Endometrium (tissue), 2 donors: ENCODE measurements around the gene HLX.
A peak's percentile ranks its signal among the peaks of the same experiment; 100 is the strongest.

ENCODE experiments used
- FAIRE-seq: peaks from 2 replicates; lab custom pipeline; 2012; peaks lifted over from hg19 to GRCh38; lab: Jason Lieb, UNC
- donor health status: control.
- donor health status: control.

HLX gene, protein sequence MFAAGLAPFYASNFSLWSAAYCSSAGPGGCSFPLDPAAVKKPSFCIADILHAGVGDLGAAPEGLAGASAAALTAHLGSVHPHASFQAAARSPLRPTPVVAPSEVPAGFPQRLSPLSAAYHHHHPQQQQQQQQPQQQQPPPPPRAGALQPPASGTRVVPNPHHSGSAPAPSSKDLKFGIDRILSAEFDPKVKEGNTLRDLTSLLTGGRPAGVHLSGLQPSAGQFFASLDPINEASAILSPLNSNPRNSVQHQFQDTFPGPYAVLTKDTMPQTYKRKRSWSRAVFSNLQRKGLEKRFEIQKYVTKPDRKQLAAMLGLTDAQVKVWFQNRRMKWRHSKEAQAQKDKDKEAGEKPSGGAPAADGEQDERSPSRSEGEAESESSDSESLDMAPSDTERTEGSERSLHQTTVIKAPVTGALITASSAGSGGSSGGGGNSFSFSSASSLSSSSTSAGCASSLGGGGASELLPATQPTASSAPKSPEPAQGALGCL

DNA sequence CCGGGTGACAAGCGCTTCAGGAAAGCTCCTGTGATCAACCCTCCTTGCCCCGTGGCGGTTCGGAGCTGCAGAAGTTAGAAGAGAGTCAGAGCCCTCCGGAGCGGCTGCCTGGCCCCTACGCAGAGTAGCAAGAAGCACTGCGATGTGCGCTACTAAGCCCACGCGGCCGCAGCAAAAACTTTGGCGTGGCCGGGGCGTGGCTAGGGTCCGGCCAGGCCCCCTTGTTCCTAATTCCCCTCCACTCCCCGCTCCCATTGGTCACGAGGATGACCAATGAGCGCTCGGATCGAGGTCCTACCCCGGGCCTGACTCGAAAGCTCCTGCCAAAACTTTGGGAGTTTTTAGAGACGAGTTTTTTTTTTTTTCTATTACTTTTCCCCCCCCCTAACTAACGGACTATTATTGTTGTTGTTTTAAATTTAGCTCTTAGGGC lies at the start of gene HLX:
Gene HLX (plus strand): TSS at position 368 of the 433 bp plus-strand sequence. CDS start 415 bp downstream, outside the sequence.
- peak; percentile 39 for FAIRE-seq

DNA sequence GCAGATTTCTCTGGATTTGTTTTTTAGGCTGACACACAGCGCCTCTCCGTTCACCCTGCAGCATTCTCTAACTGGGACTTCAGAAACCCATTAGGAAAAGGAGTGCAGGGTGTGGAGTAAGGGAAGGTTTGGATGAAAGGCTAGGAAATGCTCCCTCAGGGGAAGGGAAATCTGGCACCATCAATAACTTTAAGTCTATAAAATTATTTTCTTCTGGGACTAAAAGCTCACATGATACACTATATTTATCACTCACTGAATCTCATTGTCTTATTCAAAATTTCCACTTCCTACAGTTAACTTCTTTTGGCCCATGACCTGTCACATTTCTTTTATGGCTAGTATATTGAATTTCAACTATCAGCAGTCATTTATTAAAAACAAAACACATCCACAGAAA lies 45.8 kb upstream of the HLX start:
- FAIRE-seq: no peak

DNA sequence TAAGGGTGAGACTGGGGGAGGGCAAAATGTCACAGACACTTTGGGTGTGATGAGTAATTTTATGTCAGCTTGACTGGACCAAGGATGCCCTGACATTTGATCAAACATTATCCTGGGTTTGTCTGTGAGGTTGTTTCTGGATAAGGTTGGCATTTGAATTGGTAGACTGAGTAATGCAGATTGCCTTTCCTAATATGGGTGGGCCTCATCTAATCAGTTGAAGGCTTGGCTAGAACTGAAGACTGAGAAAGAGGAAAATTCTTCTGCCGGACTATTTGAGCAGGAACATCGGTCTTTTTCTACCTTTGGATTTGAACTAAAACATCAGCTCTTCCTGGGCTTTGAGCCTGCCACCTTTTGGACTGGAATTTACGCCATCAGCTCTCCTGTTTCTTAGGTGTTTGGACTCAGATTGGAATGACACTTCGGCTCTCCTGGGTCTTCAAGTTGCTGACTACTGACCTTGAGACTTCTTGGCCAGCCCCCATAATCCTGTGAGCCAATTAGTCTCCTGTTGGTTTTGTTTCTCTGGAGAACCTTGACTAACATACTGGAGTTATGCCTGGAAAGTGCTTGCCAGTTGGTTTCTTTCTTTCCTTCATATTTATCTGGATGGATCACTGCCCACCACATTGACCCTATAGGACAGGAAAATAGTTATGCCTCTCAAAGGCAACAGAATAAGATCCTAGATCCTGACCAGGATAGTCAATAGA lies 44.9 kb upstream of the HLX start:
- no peak for FAIRE-seq

DNA sequence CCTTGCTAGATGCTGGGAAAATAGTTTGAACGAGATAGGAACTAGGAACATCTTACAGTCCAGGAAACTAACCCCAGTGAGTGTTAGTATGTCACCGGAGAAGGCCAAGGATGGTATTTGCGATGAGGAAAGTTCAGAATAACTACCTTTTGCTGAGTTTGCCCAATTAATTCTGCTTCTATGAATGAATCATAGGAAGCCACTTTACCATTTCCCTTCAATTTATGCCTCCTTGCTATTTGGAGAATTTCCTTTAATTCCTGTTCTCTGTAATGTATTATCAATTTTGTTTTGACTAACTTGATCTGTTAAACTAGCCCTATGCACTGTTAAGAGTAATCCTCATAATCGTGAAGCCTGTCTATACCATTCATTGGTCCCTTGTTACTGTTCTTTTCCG lies 40.7 kb upstream of the HLX start:
- no peak for FAIRE-seq

DNA sequence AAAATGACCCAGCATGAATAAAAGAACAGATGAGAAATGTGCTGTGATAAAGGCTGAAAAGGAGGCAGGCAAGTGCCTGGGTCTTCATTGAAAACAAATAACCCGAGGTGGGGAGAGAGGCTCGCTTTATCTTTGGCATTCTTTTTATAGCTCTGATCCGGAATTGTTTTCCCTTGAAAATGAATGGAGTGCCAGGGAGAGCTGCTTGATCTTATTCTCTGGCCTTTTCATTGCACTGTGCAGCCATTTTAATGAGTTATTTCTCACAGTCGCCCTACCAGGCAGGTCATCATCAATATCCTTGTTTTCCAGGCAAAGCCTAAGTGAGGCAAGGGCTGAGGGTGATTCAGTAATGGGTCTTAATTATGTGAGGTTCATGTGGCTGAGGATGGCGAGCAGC lies 39.8 kb upstream of the HLX start:
- FAIRE-seq: no peak

DNA sequence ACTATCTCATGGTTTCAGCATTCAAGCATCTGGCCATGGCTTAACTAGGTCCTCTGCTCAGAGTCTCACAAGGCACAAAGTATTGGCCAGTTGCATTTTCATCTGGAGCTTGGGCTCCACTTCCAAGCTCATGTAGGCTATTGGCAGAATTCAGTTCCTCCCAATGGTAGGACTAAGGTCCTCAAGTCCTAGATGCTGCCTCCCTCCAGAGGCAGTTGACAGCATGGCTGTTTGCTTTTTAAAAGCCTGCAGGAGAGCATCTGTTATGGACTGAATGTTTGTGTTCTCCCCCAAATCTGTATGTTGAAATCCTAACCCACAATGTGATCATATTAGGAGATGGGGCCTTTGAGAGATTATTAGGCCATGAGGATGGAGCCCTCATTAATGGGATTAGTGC lies 38.0 kb upstream of the HLX start:
- FAIRE-seq: no peak

DNA sequence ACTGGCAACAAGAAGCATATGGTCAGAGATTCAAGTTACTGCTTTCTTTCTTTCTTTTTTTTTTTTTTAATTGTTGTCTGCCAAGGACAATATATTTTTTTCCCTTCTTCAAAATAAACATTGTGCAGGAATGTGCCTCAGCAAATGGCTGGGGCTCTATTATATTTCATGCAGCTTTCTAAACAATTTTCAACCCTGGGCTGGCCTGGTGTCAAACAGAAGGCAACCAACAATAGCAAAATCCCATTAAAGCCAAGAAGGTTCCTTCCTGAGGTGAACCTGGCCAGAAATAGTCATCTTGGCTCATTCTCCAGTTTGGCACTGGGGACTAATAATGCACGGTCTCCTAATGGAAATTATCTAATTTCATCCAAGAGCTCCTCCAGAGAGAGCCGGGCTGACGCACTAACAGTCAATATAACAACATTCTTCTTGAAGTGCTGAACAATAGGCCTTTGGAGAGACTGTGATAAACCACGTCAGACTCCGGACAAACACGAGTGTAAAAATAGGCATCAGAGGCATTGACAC lies 35.7 kb upstream of the HLX start:
- FAIRE-seq: peak; percentile 62

DNA sequence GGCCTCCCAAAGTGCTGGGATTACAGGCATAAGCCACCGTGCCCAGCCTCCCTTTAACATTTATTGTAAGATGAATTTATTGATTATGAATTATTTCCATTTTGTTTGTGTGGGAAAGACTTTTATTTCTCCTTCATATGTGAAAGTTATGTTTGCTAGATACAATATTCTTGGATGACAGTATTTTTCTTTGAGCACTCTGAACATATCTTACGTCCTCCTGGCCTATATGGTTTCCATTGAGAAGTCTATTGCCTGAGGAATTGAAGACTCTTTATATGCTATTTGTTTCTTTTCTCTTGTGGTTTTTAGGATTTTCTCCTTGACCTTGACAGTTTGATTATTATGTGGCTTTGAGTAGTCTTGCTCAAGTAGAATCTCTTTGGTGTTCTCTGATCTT lies 26.8 kb upstream of the HLX start:
- FAIRE-seq: no peak

DNA sequence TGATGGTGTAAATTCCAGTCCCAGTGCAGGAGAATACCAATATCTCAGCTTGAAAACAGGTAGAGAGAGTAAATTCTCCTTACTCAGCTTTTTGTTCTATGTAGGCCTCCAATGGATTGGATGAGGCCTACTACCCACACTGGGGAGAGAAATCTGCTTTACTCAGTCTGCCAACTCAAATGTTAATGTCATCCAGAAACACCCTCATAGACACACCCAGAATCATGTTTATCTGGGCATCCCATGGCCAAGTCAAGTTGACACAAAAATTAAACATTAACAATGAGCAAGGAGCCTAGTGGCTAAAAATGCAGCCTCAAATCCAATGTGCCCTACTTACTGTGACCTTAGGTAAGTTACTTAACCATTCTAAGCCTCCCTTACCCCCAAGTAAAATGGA lies 6.9 kb upstream of the HLX start:
- no peak for FAIRE-seq

DNA sequence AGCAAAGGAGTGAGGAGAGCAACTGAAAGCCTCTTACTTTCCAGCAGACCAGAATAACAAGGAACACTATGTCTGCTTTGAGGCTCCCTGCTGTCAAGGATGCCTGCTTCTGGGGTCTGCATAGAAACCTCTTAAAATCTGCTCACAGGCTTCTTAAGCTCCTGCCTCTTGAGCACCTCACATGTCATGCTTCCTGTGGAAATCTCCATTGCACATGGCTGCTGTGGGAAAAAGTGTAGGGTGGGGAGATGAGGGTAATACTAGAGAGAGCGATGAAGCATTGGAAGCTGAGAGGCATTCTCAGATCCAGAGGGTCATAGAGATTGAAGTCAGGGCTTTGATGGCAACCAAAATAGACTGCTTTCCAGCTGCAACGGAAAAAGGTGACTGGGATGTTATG lies 6.2 kb upstream of the HLX start:
- FAIRE-seq: no peak

DNA sequence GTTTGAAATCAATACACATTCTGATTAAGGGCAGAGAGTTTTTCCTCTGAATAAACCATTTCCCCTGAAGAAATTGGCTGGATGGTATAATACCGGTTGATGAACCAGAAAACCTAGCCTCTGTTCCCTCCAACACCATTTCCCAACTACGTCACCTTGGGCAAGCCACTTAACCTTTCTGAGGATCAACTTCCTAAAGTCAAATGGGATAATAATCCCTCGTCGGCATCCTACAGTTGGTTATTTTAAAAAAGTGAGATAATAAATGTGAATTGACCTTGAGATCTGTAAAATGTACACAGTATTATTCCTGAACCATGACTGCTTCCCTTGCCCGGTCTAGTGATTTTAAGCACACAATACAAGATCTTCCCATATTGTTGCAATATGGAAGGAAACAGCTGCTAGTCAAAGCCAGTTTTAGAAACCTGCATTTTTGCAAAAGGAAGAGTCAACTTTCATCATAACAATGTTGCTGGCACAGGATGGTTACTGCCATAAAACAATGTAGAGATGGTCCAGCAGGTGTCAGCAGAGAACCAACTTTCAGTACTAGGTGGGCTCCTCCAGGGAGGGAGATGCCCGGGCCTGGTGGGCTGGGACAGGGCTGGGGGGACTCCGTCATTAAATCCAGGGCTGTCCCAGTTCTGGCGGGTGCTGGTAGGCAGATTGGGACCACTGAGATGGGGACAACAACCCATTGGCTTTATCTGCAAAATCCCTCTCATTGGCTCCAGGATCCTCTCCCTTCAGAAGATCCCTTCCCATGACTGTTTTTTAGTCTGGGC lies 5.2 kb upstream of the HLX start:
- FAIRE-seq: peak; percentile 12

DNA sequence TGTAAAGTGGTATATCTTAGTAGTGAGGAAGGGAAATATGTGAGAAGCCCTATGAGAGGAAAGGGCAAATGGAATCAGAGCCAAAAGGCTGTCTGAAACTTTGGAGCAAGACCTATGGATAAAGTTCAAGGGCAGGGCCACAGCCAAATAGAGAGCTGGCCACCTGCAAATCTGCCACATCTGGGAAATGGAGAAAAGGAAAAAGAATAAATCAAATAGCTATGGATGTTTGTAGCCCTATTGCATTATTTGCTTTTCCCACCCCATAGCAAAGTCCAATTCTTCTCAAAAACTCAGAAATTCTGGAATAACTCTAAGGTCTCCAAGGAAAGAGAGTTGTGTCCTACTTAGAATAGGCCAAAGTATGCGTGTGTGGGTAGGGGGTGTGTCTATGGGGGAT lies 4.0 kb upstream of the HLX start:
- FAIRE-seq: no peak

DNA sequence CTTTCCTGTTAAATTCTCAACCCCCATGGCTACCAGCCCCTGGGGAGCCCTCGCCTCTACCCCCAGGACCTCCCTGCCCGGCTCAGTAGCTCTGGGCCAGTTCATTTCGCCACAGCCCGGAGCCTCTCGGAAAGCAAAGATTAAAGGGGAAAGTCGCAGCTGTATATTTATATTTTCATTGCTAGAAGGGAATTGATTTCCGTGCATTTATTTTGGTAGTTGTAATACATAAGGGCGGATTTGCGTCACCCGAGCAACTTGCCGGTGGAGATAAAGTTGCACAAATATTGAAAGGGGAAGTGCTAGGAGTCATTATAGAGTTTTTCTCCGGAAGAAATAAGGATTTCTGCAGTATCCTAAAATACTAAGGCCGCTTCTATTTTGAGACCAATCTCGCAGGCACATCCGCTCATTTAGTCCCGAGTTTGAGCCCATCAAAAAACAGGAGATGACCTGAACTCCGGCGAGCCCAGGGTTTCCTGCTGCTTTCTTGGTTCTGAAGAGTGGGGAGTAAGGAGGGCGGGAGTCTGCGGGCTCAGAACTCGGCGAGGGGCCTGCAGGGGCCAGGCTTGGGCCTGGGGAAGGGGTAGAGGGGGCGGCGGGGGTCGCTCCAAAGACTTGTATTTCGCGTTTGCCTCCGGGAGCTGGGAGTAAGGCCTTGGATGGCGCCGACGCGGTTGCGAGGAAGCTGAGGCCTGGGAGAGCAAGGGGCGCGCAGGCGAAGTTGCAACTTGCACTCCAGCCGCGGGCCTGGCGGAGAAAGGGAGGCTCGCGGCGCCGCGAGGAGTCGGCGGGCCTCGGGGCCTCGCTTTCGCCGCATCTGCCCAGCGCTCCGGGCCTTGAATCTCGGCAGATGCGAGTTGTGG lies 2.5 kb upstream of the HLX start:
- FAIRE-seq: no peak

DNA sequence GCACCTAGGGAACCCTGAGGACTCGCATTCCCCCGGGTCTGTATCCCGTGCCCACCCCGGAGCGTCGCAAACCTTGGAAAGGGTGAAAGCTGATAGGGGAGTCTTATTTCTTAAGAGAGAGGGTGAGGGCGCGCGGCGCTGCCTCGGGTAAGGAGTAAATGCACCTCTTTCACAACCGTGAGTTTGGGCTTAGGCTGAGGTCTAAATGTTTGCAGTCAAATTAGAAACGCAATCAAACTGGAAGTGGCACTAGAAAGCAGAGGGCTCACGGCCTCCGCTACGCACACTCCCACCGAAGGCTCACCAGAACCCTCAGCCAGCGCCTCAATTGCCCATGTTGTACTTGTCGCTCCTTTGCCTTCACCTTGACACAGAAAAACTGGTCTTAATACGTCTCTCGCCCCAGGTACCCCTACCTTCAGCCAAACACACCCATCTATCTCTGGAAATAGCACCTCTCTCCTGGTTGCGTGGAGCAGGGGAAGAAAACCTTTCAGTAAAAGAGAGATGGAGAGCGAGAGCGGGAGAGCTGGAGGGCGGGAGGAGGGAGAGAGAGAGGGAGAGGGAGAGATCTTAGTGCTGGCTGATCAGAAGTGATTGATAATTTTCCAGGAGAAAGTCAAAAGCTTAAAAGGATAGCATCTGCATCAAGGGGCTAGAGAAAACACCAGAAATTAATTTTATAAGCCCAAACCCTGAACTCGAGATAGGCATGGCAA lies 1.7 kb upstream of the HLX start:
- no peak for FAIRE-seq

DNA sequence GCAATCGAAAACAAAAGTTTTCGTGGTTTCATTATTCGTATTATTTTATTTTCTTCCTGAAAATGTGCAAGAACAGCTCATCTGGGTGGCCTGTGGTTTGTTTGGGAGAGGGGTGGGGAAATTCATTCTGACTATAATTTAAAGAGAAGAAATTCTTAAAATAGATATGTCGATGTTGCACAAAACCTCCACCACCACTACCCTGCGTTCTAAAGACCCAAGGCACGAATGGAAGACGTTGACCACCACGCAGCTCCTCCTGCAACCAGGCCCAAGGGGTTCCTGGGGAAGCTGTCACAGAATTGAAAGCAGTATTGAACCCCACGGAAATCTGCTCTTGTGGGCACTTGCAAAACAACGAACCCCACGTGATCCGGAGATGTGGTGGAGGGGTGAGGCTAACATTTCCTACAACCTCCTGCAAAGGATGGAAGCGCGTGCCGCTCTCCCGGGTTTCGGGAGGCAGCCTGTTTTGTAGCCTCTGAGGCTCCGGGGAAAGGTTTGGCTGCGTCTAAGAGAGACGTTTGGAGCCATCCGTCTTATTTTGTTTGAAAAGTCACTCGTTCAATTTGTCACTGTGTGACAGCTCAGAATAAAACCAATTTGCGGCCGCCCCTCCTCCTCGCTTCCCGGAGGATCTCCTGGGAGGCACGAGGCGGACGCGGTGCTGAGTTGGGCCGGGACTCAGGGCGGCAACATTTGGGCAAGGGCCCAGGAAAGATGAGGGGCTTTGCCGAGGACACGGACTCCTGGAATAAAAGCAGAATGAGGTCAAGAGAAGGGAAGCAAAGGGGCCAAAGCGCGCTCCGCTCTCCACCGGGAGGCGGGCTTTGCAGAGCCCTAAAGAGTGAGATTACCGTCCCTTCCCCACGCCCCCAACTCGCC lies 810 bp upstream of the HLX start:
- no peak for FAIRE-seq

DNA sequence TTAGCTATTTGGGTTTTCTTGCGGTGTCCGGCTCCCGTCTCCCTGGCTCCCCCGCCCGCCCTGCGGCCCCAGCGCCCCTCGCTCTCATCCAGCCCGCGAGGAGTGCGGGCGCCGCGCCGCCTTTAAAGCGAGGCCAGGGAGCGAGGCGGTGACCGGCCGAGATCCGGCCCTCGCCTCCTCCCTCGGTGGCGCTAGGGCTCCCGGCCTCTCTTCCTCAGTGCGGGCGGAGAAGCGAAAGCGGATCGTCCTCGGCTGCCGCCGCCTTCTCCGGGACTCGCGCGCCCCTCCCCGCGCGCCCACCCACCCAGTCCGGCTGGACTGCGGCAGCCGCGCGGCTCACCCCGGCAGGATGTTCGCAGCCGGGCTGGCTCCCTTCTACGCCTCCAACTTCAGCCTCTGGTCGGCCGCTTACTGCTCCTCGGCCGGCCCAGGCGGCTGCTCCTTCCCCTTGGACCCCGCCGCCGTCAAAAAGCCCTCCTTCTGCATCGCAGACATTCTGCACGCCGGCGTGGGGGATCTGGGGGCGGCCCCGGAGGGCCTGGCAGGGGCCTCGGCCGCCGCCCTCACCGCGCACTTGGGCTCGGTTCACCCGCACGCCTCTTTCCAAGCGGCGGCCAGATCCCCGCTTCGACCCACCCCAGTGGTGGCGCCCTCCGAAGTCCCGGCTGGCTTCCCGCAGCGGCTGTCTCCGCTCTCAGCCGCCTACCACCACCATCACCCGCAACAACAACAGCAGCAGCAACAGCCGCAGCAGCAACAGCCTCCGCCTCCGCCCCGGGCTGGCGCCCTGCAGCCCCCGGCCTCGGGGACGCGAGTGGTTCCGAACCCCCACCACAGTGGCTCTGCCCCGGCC lies 492 bp downstream of the HLX start:
- no peak for FAIRE-seq

DNA sequence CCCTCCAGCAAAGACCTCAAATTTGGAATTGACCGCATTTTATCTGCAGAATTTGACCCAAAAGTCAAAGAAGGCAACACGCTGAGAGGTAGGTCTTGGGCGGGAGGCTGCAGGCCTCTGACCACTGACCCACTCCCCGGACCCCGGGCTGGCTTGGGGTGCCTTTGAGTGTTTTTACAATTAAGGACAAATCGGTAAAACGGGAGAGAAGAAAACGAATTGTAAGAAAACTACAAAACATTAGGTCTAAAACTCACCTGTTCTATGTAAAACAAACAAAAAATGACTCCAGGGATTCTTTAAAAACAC lies 1.1 kb downstream of the HLX start:
- no peak for FAIRE-seq

DNA sequence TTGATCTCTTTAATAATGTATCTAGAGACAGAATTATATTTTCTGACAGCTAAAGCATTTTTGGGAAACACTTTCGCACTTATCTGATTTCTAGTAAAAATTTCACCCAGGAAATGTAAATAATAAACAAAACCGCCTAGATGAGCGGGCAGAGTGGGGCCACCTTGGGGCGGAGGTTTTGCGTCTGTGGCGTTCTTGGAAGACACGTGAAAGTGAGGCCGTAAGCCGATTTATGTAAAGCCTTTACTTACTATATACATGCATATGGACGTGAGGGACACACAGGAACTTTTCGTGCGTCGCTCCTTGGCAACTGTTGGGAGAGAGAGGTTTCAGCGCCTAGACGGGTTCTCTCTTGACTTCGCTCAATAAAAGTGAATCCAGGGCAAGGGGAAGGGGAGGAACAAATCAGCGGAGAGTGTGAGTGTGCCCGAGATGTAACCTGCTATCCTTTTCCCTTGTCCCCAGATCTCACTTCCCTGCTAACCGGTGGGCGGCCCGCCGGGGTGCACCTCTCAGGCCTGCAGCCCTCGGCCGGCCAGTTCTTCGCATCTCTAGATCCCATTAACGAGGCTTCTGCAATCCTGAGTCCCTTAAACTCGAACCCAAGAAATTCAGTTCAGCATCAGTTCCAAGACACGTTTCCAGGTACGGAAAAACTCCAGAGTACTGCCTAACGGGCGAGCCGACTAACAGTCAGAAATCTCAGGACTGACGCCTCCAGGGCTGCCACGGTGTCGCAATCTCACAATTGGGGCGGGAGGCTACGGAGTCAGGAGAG lies 1.7 kb downstream of the HLX start:
- no peak for FAIRE-seq
